Stomach (tissue), 4 donors: Measurements from ENCODE around the gene LDB1.

Experiments used
- EP300 ChIP-seq: sonication (generic); formaldehyde crosslinking; IDR thresholded peaks from one replicate; pipeline ENCODE4 v1.6.1; 2017; ENCODE audit warnings: antibody characterized with exemption
- POLR2A ChIP-seq, 4 donors: fragments of 450-650 bp; IDR thresholded peaks; one replicate each; pipeline ENCODE4 v1.6.1; 2016; ENCODE audit warnings: antibody characterized with exemption in 4 of 4, control low read depth in 2 of 4, mild to moderate bottlenecking in 1 of 4, moderate library complexity in 1 of 4
- POLR2AphosphoS5 ChIP-seq, 3 donors: sonication (generic); formaldehyde crosslinking; IDR thresholded peaks; one replicate each; pipeline ENCODE4 v1.6.1; 2016; ENCODE audit warnings: antibody characterized with exemption in 3 of 3
- TF ChIP-seq, protein P1 (sequence below), 7 experiments: fragments of 450-650 bp in 4 of 7; fragments of 200-600 bp in 3 of 7; sonication (generic) in 3 of 7; IDR thresholded peaks; one replicate each; pipeline ENCODE4 v1.5.1; 2016 to 2019; ENCODE audit warnings: antibody characterized with exemption in 7 of 7, control low read depth in 2 of 7, mild to moderate bottlenecking in 1 of 7

DNA sequence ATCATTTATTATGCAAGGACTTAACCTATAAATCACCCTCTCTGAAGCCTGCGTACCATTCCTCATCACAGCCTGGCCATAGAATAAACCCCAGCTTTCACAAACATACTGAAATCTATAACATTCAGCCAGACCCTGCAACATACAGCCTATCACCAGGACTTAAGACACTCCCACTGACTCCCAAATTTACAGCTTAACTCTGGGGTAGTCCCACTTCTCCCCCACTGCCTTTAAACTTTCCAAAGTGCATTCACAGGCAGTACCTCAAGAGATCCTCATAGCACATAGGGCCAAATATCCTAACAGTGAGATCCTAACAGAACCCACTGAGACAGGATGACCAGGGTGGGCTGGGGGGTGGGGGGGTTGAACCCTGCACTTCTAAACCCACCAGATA is 3.5 kb downstream of the LDB1 start:
- TF ChIP-seq, protein P1, sequence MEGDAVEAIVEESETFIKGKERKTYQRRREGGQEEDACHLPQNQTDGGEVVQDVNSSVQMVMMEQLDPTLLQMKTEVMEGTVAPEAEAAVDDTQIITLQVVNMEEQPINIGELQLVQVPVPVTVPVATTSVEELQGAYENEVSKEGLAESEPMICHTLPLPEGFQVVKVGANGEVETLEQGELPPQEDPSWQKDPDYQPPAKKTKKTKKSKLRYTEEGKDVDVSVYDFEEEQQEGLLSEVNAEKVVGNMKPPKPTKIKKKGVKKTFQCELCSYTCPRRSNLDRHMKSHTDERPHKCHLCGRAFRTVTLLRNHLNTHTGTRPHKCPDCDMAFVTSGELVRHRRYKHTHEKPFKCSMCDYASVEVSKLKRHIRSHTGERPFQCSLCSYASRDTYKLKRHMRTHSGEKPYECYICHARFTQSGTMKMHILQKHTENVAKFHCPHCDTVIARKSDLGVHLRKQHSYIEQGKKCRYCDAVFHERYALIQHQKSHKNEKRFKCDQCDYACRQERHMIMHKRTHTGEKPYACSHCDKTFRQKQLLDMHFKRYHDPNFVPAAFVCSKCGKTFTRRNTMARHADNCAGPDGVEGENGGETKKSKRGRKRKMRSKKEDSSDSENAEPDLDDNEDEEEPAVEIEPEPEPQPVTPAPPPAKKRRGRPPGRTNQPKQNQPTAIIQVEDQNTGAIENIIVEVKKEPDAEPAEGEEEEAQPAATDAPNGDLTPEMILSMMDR (IDR thresholded peaks at IDR 0.05): no peak
- no peak for TF ChIP-seq EP300
- TF ChIP-seq POLR2AphosphoS5 (IDR thresholded peaks at IDR 0.05): no peak
- no peak for TF ChIP-seq POLR2A (IDR thresholded peaks at IDR 0.05)
